ENCODE measurements around the gene CMA1. TPM values are rescaled to one million over a fixed set of nuclear protein-coding genes. Genes with fewer than 3 reads are reported as not detected.
"Not testable (repeated sequence)": the region's sequence is repeated elsewhere in the genome, so short reads cannot be mapped to it uniquely, and the experiment has no call there.

Gene CMA1, protein sequence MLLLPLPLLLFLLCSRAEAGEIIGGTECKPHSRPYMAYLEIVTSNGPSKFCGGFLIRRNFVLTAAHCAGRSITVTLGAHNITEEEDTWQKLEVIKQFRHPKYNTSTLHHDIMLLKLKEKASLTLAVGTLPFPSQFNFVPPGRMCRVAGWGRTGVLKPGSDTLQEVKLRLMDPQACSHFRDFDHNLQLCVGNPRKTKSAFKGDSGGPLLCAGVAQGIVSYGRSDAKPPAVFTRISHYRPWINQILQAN
- total RNA-seq (2021) (not detected in 2 replicates), Bru-seq, nascent RNA (not detected), BruChase-seq, experiment 1, labeled RNA remaining after a 2-hour chase (not detected), BruChase-seq, experiment 2, labeled RNA remaining after a 6-hour chase (not detected)
- long read RNA-seq, result 0 reads

GRCh38 chr14:24508155-24508840 is at the start of gene CMA1:
Gene CMA1, minus strand, starts transcription at chr14:24508265. Its CDS starts 30 bp downstream, at chr14:24508235.
- no peaks in the 10 kb centered on the region for H3K9me2 ChIP-seq (ENCODE audit: insufficient read depth)
- no peak within 1 kb of the TSS for H3K4me3 ChIP-seq
- no peaks in the 10 kb centered on the region for H3K9me3 ChIP-seq (ENCODE audit: insufficient read depth, low read depth)
- no peaks in the 10 kb centered on the region for H3K4me1 ChIP-seq (replicated peaks; ENCODE audit: insufficient read depth)
- H2AFZ ChIP-seq, result no peak within 1 kb of the TSS
- H4K20me1 ChIP-seq (ENCODE audit: insufficient read depth), result no peaks in the 10 kb centered on the region
- CTCF ChIA-PET, result no interaction called here
- peaks cover 24% of the 10 kb centered on the region; the same call in 1 of the 2 replicates for H3K27me3 ChIP-seq (ENCODE audit: insufficient read depth, low read depth)
- POLR2A ChIA-PET (ENCODE audit: unreplicated experiment), result no interaction called here
- no peak for DNase-seq
- H3K36me3 ChIP-seq (ENCODE audit: low read depth), result no peaks in the 10 kb centered on the region
- BruUV-seq (replicated peaks), result no TSS peak
- H3F3A ChIP-seq (ENCODE audit: insufficient read depth, low read depth), result no peaks in the 10 kb centered on the region
- no peak for TF ChIP-seq CTCF (conservative IDR thresholded peaks at IDR 0.05)
- no peak for TF ChIP-seq EZH2 (IDR thresholded peaks at IDR 0.05; ENCODE audit: low read depth)
- no peak within 1 kb of the TSS for H3K27ac ChIP-seq
- no peak within 1 kb of the TSS for H3K4me2 ChIP-seq
- no peaks in the 10 kb centered on the region for H3K79me2 ChIP-seq (ENCODE audit: low read depth)
- intact Hi-C loops (cut with micrococcal nuclease; ENCODE audit: unreplicated experiment), result no loop called here

DNA sequence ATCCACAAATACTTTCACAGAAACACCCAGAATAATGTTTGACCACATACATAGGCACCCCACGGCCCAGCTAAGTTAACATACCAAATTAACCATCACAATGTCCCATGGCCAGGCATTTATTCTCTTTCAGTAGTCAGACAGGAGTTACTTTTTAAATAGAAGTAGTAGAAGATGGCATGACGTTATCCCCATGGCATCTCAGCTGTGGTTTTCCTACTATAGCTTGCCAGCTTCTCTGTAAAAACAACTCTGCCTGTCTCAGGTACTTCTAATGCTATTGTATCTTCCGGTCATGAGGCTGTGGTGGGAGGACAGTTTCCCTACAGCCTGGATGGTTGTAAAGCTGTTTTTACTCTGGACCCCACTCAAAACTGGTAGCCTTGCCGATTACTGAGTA is 48.7 kb upstream of the CMA1 start:
- Histone ChIP-seq H3K27me3 (ENCODE audit: insufficient read depth, low read depth) (peaks cover 10% of the 10 kb centered on the region; the same call in 1 of the 2 replicates), H3K79me2 (ENCODE audit: low read depth) (no peaks in the 10 kb centered on the region), H4K20me1 (ENCODE audit: insufficient read depth) (no peaks in the 10 kb centered on the region), H3K9me2 (ENCODE audit: insufficient read depth) (no peaks in the 10 kb centered on the region), H3K4me3 (no peak overlapping the region), H3K36me3 (ENCODE audit: low read depth) (no peaks in the 10 kb centered on the region), H3K4me1 (replicated peaks; ENCODE audit: insufficient read depth) (no peaks in the 10 kb centered on the region), H3K4me2 (no peak overlapping the region), H3K27ac (no peak overlapping the region), H3F3A (ENCODE audit: insufficient read depth, low read depth) (no peaks in the 10 kb centered on the region), H3K9me3 (ENCODE audit: insufficient read depth, low read depth) (no peaks in the 10 kb centered on the region), H2AFZ (no peak overlapping the region)
- intact Hi-C loops (cut with micrococcal nuclease; ENCODE audit: unreplicated experiment), result no loop called here
- no peak for DNase-seq
- TF ChIP-seq CTCF (conservative IDR thresholded peaks at IDR 0.05), result no peak
- no peak for TF ChIP-seq EZH2 (IDR thresholded peaks at IDR 0.05; ENCODE audit: low read depth)
- ChIA-PET CTCF (no interaction called here), POLR2A (ENCODE audit: unreplicated experiment) (no interaction called here)
- no TSS peak for BruUV-seq (replicated peaks)

- CTCF ChIA-PET; H3K27me3 ChIP-seq (ENCODE audit: insufficient read depth, low read depth); intact Hi-C loops (cut with micrococcal nuclease; ENCODE audit: unreplicated experiment); POLR2A ChIA-PET (ENCODE audit: unreplicated experiment); H3K36me3 ChIP-seq (ENCODE audit: low read depth); H4K20me1 ChIP-seq (ENCODE audit: insufficient read depth); H3K27ac ChIP-seq; BruUV-seq (replicated peaks); H3K79me2 ChIP-seq (ENCODE audit: low read depth); H3K9me2 ChIP-seq (ENCODE audit: insufficient read depth); H3K4me2 ChIP-seq; H3F3A ChIP-seq (ENCODE audit: insufficient read depth, low read depth); DNase-seq; H2AFZ ChIP-seq; H3K4me3 ChIP-seq; H3K4me1 ChIP-seq (replicated peaks; ENCODE audit: insufficient read depth); H3K9me3 ChIP-seq (ENCODE audit: insufficient read depth, low read depth): not testable (repeated sequence)
Observed at GRCh38 chr14:24549064-24549463, 41.0 kb upstream of the CMA1 start.
